ENCODE data around the gene TMEM229A. TPM values are rescaled to one million over a fixed set of nuclear protein-coding genes. Genes with fewer than 3 reads are reported as not detected.

Gene TMEM229A
- total and polyA plus RNA-seq, 2 donors (not counting 3 experiments of a cell fraction or from before 2014, with no cell fraction given), result not detected

- intact Hi-C loops (cut with micrococcal nuclease) (loop anchor here (1.0 to 5.0 kb wide), 2 partner anchors 52 to 755 kb away; no protein-coding TSS in a partner anchor), dilution Hi-C loops (cut with MboI; ENCODE audit: extremely low pct_ligation_motif_present, low sequenced_read_pairs) (no loop called here)
- TF ChIP-seq POLR2A (IDR thresholded peaks at IDR 0.05; ENCODE audit: low read depth, low read length), result no peak
- TF ChIP-seq FOS (IDR thresholded peaks at IDR 0.05; ENCODE audit: borderline replicate concordance, insufficient read depth, low read length), result no peak
- no peak for TF ChIP-seq POLR2AphosphoS5 (IDR thresholded peaks at IDR 0.05; ENCODE audit: insufficient read depth, low read depth, low read length)
- TF ChIP-seq GATA2 (IDR thresholded peaks at IDR 0.05; ENCODE audit: insufficient read depth, insufficient read length, low read depth, low read length), result no peak
- no peak for TF ChIP-seq MAX (IDR thresholded peaks at IDR 0.05; ENCODE audit: insufficient read depth, insufficient read length)
- no peak for TF ChIP-seq JUN (IDR thresholded peaks at IDR 0.05; ENCODE audit: borderline replicate concordance, insufficient read depth, insufficient read length, low read depth)
- no peak for TF ChIP-seq MYC (IDR thresholded peaks at IDR 0.05; ENCODE audit: low read depth, low read length)
- no peak for TF ChIP-seq EZH2 (IDR thresholded peaks at IDR 0.05; ENCODE audit: borderline replicate concordance, low read depth, low read length, severe bottlenecking)
- no peak for TF ChIP-seq CTCF (IDR thresholded peaks at IDR 0.05; ENCODE audit: extremely low read depth in 1 of 2, insufficient read depth in 1 of 2, low read depth in 1 of 2, low read length in 2 of 2)
- Histone ChIP-seq H3K27me3 (ENCODE audit: control insufficient read depth in 2 of 2, insufficient read depth in 2 of 2, low read length in 2 of 2) (peaks cover 36 to 68% of the 10 kb centered on the region in 2 experiments), H3K36me3 (ENCODE audit: control insufficient read depth in 2 of 2, extremely low read depth in 1 of 2, insufficient read depth in 2 of 2, low read length in 2 of 2) (no peaks in the 10 kb centered on the region), H2AFZ (ENCODE audit: low read depth, low read length) (no peak overlapping the region), H3K9me1 (replicated peaks; ENCODE audit: control insufficient read depth, extremely low read depth, insufficient read depth, low read length) (no peaks in the 10 kb centered on the region), H3K9ac (replicated peaks; ENCODE audit: extremely low read depth, insufficient read depth, low read length) (no peak overlapping the region), H3K4me2 (ENCODE audit: insufficient read depth, low read length) (peak overlapping the region; percentile 64), H4K20me1 (replicated peaks; ENCODE audit: control insufficient read depth, extremely low read depth, insufficient read depth, low read length) (peaks cover 2% of the 10 kb centered on the region), H3K4me3 (replicated peaks in 1 of 3; ENCODE audit: insufficient read depth in 1 of 3, low read depth in 1 of 3, low read length in 3 of 3) (no peak overlapping the region), H3K27ac (ENCODE audit: insufficient read depth, low read depth, low read length) (no peak overlapping the region), H3K4me1 (ENCODE audit: control insufficient read depth, extremely low read depth, insufficient read depth, low read length) (peaks cover 10% of the 10 kb centered on the region), H3K79me2 (ENCODE audit: control insufficient read depth, insufficient read depth, low read length) (no peaks in the 10 kb centered on the region), H3K9me3 (replicated peaks; ENCODE audit: control insufficient read depth, insufficient read depth, low read length) (no peaks in the 10 kb centered on the region)
- no TSS peak for BruUV-seq (replicated peaks)
- no peak for FAIRE-seq
- ChIA-PET POLR2A (no interaction called here), CTCF (interaction anchor here (1.0 to 1.6 kb wide), 2 partner anchors 11 to 69 kb away, joined by 3 read pairs; no protein-coding TSS in a partner anchor)
- no peak for DNase-seq (ENCODE audit: low read depth, low spot score)
These were observed 948 bp downstream of the TMEM229A start for GRCh38 chr7:124031919-124032318.
